K562 (cell line): Measurements from ENCODE around the gene KRT72.

ENCODE experiments used
- E2F6 ChIP-seq, 2 experiments: IDR thresholded peaks; 2 replicates each; pipeline ENCODE4 v1.6.1; 2011; ENCODE audit warnings: borderline replicate concordance in 1 of 2, control low read depth in 1 of 2, low read depth in 1 of 2, low read length in 1 of 2, mild to moderate bottlenecking in 1 of 2, mixed read lengths in 1 of 2, moderate library complexity in 1 of 2; ENCODE audit not compliant: insufficient read depth in 1 of 2, insufficient read length in 1 of 2, poor library complexity in 1 of 2, severe bottlenecking in 1 of 2; ENCODE audit errors: extremely low read depth in 1 of 2
- FOXJ3 ChIP-seq: sonication (generic); formaldehyde crosslinking; IDR thresholded peaks from 2 replicates; pipeline ENCODE4 v1.4.0; 2020; ENCODE audit warnings: mild to moderate bottlenecking, missing genetic modification reagents
- NBN ChIP-seq: fragments of 450-650 bp; IDR thresholded peaks from 2 replicates; pipeline ENCODE4 v1.6.1; 2016; ENCODE audit warnings: low read depth, mild to moderate bottlenecking
- POLR2A ChIP-seq: fragments of 450-650 bp; conservative IDR thresholded peaks from 2 replicates; pipeline ENCODE4 v1.6.1; 2016
- ZNF232 ChIP-seq: sonication (generic); formaldehyde crosslinking; IDR thresholded peaks from 2 replicates; pipeline ENCODE4 v1.8.0; 2022; ENCODE audit warnings: mild to moderate bottlenecking, missing genetic modification reagents
- TF ChIP-seq, protein P1 (sequence below), 2 experiments: IDR thresholded peaks; 2 replicates each; pipeline ENCODE4 v1.6.1; 2012; ENCODE audit warnings: improper control_type of control experiment in 2 of 2, low read depth in 2 of 2, low read length in 2 of 2, borderline replicate concordance in 1 of 2

- no peak for TF ChIP-seq NBN
- TF ChIP-seq POLR2A, result no peak
- TF ChIP-seq, protein P1, sequence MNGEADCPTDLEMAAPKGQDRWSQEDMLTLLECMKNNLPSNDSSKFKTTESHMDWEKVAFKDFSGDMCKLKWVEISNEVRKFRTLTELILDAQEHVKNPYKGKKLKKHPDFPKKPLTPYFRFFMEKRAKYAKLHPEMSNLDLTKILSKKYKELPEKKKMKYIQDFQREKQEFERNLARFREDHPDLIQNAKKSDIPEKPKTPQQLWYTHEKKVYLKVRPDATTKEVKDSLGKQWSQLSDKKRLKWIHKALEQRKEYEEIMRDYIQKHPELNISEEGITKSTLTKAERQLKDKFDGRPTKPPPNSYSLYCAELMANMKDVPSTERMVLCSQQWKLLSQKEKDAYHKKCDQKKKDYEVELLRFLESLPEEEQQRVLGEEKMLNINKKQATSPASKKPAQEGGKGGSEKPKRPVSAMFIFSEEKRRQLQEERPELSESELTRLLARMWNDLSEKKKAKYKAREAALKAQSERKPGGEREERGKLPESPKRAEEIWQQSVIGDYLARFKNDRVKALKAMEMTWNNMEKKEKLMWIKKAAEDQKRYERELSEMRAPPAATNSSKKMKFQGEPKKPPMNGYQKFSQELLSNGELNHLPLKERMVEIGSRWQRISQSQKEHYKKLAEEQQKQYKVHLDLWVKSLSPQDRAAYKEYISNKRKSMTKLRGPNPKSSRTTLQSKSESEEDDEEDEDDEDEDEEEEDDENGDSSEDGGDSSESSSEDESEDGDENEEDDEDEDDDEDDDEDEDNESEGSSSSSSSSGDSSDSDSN (IDR thresholded peaks at IDR 0.05; ENCODE audit: borderline replicate concordance in 1 of 2, low read depth in 2 of 2, low read length in 2 of 2), result no peak
- no peak for TF ChIP-seq ZNF232
- TF ChIP-seq FOXJ3, result no peak
- no peak for TF ChIP-seq E2F6 (IDR thresholded peaks at IDR 0.05; ENCODE audit: borderline replicate concordance in 1 of 2, extremely low read depth in 1 of 2, insufficient read depth in 1 of 2, insufficient read length in 1 of 2, low read depth in 1 of 2, low read length in 1 of 2, poor library complexity in 1 of 2, severe bottlenecking in 1 of 2)
These were observed 32.1 kb upstream of the KRT72 start for GRCh38 chr12:52633383-52633782.
